H1 (cell line): ENCODE measurements around the gene ZNF462. TPM values are rescaled to one million over a fixed set of nuclear protein-coding genes. Genes with fewer than 3 reads are reported as not detected.

Experiments used
- CHD2 ChIP-seq: IDR thresholded peaks from 2 replicates; pipeline ENCODE4 v1.6.1; 2012; ENCODE audit warnings: low read length, improper control_type of control experiment
- MAFK ChIP-seq: IDR thresholded peaks from 2 replicates; pipeline ENCODE4 v1.6.1; 2012; ENCODE audit warnings: low read depth, mild to moderate bottlenecking, improper control_type of control experiment, low read length
- SAP30 ChIP-seq: fragments of 300-600 bp; sonication (generic); IDR thresholded peaks from 2 replicates; pipeline ENCODE4 v1.7.1; 2012; ENCODE audit warnings: low read length, moderate library complexity, mild to moderate bottlenecking, inconsistent platforms; ENCODE audit not compliant: insufficient read depth, insufficient replicate concordance
- polyA plus RNA-seq, 7 experiments: library from polyadenylated mRNA; depleted of rRNA in 3 of 7; stranded (reverse) in 5 of 7; unstranded in 2 of 7; fragments of >200 nt in 5 of 7; fragments of 200-250 nt in 2 of 7; gene quantifications; 1 replicate in 5 of 7; 2 replicates in 1 of 7; 4 replicates in 1 of 7; pipeline versions ENCODE4 v1.2.1 to v1.2.3, GENCODE V29; 2011 to 2013; ENCODE audit warnings: missing spikeins in 2 of 7, mixed read lengths in 2 of 7
- total RNA-seq: library from RNA; stranded (reverse); fragmentation: NEBNext Ultra II Directional; extraction: Animal tissue kit (Norgen Biotek cat#: 25700); gene quantifications from 2 replicates; pipeline ENCODE4 v1.2.1, GENCODE V29; 2021

The ZNF462 gene
- total and polyA plus RNA-seq, 2 of the 8 experiments (the other 6 are each of a cell fraction or from before 2014, with no cell fraction given), result 30.0 to 163 TPM

DNA sequence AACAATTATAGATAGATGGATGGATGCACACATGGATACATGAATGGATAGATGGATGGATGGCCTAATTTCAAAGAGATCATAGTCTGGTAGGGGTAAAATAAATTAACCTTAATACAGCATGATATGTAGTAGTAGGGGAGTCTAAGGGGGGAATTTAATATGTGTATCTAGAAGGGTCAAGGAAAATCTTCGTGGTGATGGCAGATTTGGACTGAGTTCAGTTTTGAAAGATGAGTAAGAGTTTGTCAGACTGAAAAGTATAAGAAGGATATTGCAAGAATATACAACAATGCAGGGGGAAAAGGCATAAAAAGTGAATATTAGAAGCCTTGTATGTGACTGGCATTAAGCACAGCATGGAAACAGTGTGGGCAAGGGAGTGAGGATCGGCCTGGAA, 98.7 kb downstream of the ZNF462 start (continued):
- TF ChIP-seq MAFK, result no peak
- no peak for TF ChIP-seq SAP30
- TF ChIP-seq CHD2, result no peak
